Subcutaneous abdominal adipose tissue (tissue), 5 donors: ENCODE results near the gene THRB.
A peak's percentile ranks its signal among the peaks of the same experiment; 100 is the strongest.

Experiments used
- H3K27ac ChIP-seq: one replicate; pipeline ENCODE4 v1.7.0; 2013; ENCODE audit warnings: low read depth, mild to moderate bottlenecking, inconsistent platforms, low read length, moderate library complexity
- H3K27me3 ChIP-seq, 5 donors: one replicate each; pipeline ENCODE4 v1.7.0; 2013; ENCODE audit warnings: low read length in 5 of 5, inconsistent platforms in 1 of 5; ENCODE audit not compliant: control insufficient read depth in 5 of 5, insufficient read depth in 4 of 5
- H3K36me3 ChIP-seq, 5 donors: one replicate each; pipeline ENCODE4 v1.7.0; 2013; ENCODE audit warnings: low read length in 5 of 5; ENCODE audit not compliant: control insufficient read depth in 5 of 5, insufficient read depth in 5 of 5
- H3K4me1 ChIP-seq, 5 donors: one replicate each; pipeline ENCODE4 v1.7.0; 2013; ENCODE audit warnings: low read length in 5 of 5, mild to moderate bottlenecking in 3 of 5, moderate library complexity in 1 of 5; ENCODE audit not compliant: control insufficient read depth in 5 of 5, insufficient read depth in 5 of 5
- H3K4me3 ChIP-seq, 5 donors: one replicate each; pipeline ENCODE4 v1.7.0; 2013; ENCODE audit warnings: low read length in 5 of 5, low read depth in 1 of 5
- H3K9ac ChIP-seq, 5 donors: one replicate each; pipeline ENCODE4 v1.7.0; 2013; ENCODE audit warnings: low read length in 5 of 5, mild to moderate bottlenecking in 4 of 5, moderate library complexity in 3 of 5
- H3K9me3 ChIP-seq, 5 donors: one replicate each; pipeline ENCODE4 v1.7.0; 2013; ENCODE audit warnings: low read length in 5 of 5; ENCODE audit not compliant: control insufficient read depth in 5 of 5
- donor health status: healthy.
- donor health status: healthy.
- donor health status: healthy.
- donor health status: healthy.
- donor health status: healthy.

Gene THRB

GRCh38 chr3:24503616-24504113 lies 9.0 kb upstream of the THRB start:
- Histone ChIP-seq H3K36me3 (no peaks in the 10 kb centered on the region), H3K4me3 (no peak overlapping the region), H3K27me3 (no peaks in the 10 kb centered on the region), H3K27ac (no peak overlapping the region), H3K9ac (no peak overlapping the region), H3K4me1 (peaks cover 0 to 4% (median 0%) of the 10 kb centered on the region in 5 donors), H3K9me3 (no peaks in the 10 kb centered on the region)

GRCh38 chr3:24502690-24503089 lies 8.0 kb upstream of the THRB start:
- Histone ChIP-seq H3K9ac (no peak overlapping the region), H3K4me1 (peaks cover 0 to 3% (median 0%) of the 10 kb centered on the region in 5 donors), H3K27ac (no peak overlapping the region), H3K9me3 (no peaks in the 10 kb centered on the region), H3K36me3 (no peaks in the 10 kb centered on the region), H3K4me3 (no peak overlapping the region), H3K27me3 (no peaks in the 10 kb centered on the region)

- Histone ChIP-seq H3K9me3 (no peaks in the 10 kb centered on the region), H3K4me1 (peaks cover 0 to 8% (median 8%) of the 10 kb centered on the region in 5 donors), H3K4me3 (no peak overlapping the region), H3K9ac (no peak overlapping the region), H3K27ac (no peak overlapping the region), H3K27me3 (no peaks in the 10 kb centered on the region), H3K36me3 (no peaks in the 10 kb centered on the region)
Observed at GRCh38 chr3:24500806-24501205, 6.2 kb upstream of the THRB start.

GRCh38 chr3:24499991-24500390 lies 5.3 kb upstream of the THRB start:
- no peak overlapping the region for H3K27ac ChIP-seq
- no peak overlapping the region for H3K4me3 ChIP-seq
- no peaks in the 10 kb centered on the region for H3K9me3 ChIP-seq
- no peak overlapping the region for H3K9ac ChIP-seq
- H3K4me1 ChIP-seq = peaks cover 0 to 13% (median 9%) of the 10 kb centered on the region in 5 donors
- H3K36me3 ChIP-seq = no peaks in the 10 kb centered on the region
- no peaks in the 10 kb centered on the region for H3K27me3 ChIP-seq

- Histone ChIP-seq H3K4me3 (no peak overlapping the region), H3K27me3 (no peaks in the 10 kb centered on the region), H3K9ac (no peak overlapping the region), H3K27ac (no peak overlapping the region), H3K9me3 (no peaks in the 10 kb centered on the region), H3K36me3 (no peaks in the 10 kb centered on the region), H3K4me1 (peaks cover 0 to 21% (median 10%) of the 10 kb centered on the region in 5 donors)
Observed at GRCh38 chr3:24498796-24499195, 4.1 kb upstream of the THRB start.

- Histone ChIP-seq H3K36me3 (no peaks in the 10 kb centered on the region), H3K9ac (no peak overlapping the region), H3K27ac (no peak overlapping the region), H3K4me1 (peaks cover 0 to 25% (median 14%) of the 10 kb centered on the region in 5 donors), H3K9me3 (no peaks in the 10 kb centered on the region), H3K27me3 (no peaks in the 10 kb centered on the region), H3K4me3 (no peak overlapping the region)
Observed at GRCh38 chr3:24498391-24498790, 3.7 kb upstream of the THRB start.

- H3K27me3 ChIP-seq = no peaks in the 10 kb centered on the region
- H3K4me1 ChIP-seq = peaks cover 0 to 29% (median 18%) of the 10 kb centered on the region in 5 donors
- no peak overlapping the region for H3K9ac ChIP-seq
- no peak overlapping the region for H3K27ac ChIP-seq
- no peak overlapping the region for H3K4me3 ChIP-seq
- no peaks in the 10 kb centered on the region for H3K36me3 ChIP-seq
- no peaks in the 10 kb centered on the region for H3K9me3 ChIP-seq
Observed at GRCh38 chr3:24497942-24498341, 3.3 kb upstream of the THRB start.

- H3K4me3 ChIP-seq = no peak overlapping the region
- H3K27me3 ChIP-seq = no peaks in the 10 kb centered on the region
- peaks cover 0 to 36% (median 28%) of the 10 kb centered on the region in 5 donors for H3K4me1 ChIP-seq
- H3K9ac ChIP-seq = no peak overlapping the region
- H3K27ac ChIP-seq = peak overlapping the region; percentile 93
- no peaks in the 10 kb centered on the region for H3K36me3 ChIP-seq
- no peaks in the 10 kb centered on the region for H3K9me3 ChIP-seq
Observed at GRCh38 chr3:24496529-24497482, 2.2 kb upstream of the THRB start.

- Histone ChIP-seq H3K36me3 (no peaks in the 10 kb centered on the region), H3K9me3 (no peaks in the 10 kb centered on the region), H3K4me3 (peak overlapping the region; percentile 40 to 92 (median 83)), H3K9ac (peak overlapping the region in 4 of 5 donors; percentile 50 to 87 (median 68)), H3K27ac (peak overlapping the region; percentile 93), H3K27me3 (no peaks in the 10 kb centered on the region), H3K4me1 (peaks cover 0 to 48% (median 41%) of the 10 kb centered on the region in 5 donors)
Observed at GRCh38 chr3:24495326-24495994, 810 bp upstream of the THRB start.
